ENCODE data around the gene ARID5B.
A peak's percentile ranks its signal among the peaks of the same experiment; 100 is the strongest.

ARID5B gene

DNA sequence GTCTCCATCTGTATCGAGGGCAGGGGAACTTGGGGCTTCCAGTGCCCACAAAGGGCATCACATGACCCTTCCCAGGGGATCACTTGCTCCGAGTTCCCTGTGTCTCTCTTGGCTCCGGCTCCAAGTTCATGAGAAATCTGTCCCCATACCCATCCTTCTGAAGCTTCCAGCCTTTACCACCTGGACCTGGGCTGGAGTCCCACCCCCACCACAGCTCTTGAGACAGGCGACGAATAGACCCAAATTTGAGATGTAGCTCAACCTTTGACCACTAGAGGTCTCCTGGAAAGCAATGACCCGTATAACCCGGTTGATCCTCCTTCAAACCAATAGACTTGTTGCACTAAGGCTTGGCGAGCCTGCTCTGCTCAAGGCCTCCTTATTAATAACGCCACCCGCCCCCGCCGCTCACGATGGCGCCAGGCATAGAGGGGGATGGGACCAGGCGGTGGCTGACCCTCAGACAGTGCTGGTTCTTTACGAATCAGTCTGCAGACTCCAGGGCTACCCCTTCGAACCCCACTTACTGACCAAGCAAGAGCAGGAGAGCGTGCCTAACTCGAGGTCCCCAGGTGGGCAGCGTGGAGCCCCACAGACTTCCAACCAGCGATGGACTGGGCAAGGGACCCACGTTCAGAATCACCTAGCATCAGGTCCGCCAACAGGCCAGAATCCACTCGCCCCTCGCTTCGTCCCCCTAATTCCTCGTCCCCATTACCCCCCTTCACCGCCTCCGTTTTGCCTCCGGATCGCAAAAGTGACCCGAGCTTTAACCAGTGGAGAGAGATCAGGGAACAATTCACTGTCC is 4.4 kb upstream of the ARID5B start:
- TF ChIP-seq, protein P1, sequence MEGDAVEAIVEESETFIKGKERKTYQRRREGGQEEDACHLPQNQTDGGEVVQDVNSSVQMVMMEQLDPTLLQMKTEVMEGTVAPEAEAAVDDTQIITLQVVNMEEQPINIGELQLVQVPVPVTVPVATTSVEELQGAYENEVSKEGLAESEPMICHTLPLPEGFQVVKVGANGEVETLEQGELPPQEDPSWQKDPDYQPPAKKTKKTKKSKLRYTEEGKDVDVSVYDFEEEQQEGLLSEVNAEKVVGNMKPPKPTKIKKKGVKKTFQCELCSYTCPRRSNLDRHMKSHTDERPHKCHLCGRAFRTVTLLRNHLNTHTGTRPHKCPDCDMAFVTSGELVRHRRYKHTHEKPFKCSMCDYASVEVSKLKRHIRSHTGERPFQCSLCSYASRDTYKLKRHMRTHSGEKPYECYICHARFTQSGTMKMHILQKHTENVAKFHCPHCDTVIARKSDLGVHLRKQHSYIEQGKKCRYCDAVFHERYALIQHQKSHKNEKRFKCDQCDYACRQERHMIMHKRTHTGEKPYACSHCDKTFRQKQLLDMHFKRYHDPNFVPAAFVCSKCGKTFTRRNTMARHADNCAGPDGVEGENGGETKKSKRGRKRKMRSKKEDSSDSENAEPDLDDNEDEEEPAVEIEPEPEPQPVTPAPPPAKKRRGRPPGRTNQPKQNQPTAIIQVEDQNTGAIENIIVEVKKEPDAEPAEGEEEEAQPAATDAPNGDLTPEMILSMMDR (IDR thresholded peaks at IDR 0.05; ENCODE audit: insufficient read depth, missing control alignments): peak; percentile 52
- FAIRE-seq (no peak), DNase-seq (ENCODE audit: insufficient read length, low spot score) (peak; percentile 32)

DNA sequence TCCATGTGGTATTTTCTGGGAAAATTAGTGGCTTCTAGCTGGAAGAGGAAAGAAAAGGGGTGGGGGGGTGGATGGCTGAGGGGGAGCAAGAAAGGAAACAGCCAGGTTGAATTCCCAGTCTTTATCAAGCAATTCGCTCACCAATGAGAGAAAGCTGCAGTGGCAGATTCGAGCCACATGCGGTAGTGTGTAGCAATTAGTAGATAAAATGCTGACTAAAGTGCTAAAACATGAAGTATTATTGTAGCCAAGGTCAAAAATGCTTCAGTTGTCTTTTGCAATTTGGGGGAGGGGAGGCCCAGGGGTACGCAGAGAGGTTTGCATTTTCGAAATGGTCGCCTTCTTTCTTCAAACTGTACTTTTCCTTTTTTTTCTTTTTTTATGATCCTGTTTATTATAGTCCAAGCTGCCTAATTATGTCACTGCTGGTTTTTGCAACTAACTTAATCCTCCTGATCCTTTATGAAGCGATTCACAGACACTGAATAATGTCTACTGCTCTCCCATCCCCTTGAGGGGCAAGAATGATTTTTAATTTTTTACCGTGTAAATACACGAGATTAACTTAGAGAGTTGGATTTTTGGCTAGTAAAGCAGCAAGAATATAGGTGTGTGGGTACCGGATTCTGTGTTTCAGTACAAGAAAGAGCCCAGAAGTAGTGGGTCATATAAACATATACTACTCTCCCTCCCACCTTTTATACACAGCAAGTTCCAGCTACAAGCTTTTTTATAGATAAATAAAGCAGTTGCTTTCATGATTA is 3.6 kb upstream of the ARID5B start:
- FAIRE-seq: no peak
- TF ChIP-seq, protein P1 (IDR thresholded peaks at IDR 0.05; ENCODE audit: insufficient read depth, missing control alignments): no peak
- DNase-seq (ENCODE audit: insufficient read length, low spot score): no peak

DNA sequence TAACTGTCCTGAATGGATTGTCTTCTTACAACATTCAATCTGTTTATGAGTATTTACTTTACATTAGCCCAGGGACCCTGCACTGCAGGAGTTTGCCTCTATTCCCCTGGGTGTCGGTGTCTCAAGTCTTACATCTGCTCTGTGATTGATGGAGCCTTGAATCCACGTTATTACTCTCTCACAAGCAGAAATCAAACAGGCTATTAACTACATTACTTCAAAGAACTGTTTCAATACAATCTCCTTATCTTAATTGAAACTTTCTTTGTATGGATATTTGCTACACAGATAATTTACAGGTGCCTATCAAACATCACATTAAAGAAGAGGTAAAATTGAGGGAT is 3.1 kb upstream of the ARID5B start:
- TF ChIP-seq, protein P1 (IDR thresholded peaks at IDR 0.05; ENCODE audit: insufficient read depth, missing control alignments): no peak
- FAIRE-seq: no peak
- no peak for DNase-seq (ENCODE audit: insufficient read length, low spot score)

DNA sequence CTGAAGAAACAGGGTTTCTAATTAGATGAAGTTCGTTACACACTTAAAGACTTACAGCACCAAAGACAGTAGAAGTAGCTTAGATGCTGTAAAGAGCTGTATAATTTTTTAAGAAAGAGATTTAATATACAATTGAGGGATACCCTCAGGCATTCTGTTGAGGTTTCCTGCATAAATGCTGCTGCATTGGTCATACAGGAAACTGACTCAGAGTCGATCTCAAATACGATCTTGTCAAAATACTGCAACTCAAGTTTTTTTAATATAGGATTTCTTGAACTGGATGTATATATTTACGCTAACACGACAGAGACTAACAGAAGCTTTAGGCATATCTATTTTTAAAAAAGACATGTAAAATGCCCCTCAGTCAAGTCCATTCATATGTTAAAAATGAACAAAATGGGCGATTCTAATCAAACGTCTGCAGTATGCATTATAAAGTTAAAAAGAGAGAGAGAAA is 2.4 kb upstream of the ARID5B start:
- TF ChIP-seq, protein P1 (IDR thresholded peaks at IDR 0.05; ENCODE audit: insufficient read depth, missing control alignments): no peak
- FAIRE-seq: no peak
- no peak for DNase-seq (ENCODE audit: insufficient read length, low spot score)

DNA sequence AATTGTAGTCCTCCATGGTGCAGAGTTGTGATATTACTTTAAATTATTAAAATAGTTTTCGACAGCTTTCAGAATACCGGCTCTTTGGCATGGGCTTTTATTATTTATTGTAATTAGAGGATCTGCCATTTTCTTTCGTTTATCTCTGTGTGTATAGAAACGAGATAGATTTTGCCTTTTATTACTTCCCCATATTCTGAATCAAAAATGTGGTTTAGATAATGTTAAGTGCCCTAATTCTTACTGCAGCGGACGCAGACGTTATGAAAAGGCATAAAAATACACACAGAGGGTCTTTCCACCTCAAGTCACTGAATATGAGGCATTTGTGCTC is 1.9 kb upstream of the ARID5B start:
- FAIRE-seq (no peak), DNase-seq (ENCODE audit: insufficient read length, low spot score) (no peak)
- TF ChIP-seq, protein P1 (IDR thresholded peaks at IDR 0.05; ENCODE audit: insufficient read depth, missing control alignments): no peak

DNA sequence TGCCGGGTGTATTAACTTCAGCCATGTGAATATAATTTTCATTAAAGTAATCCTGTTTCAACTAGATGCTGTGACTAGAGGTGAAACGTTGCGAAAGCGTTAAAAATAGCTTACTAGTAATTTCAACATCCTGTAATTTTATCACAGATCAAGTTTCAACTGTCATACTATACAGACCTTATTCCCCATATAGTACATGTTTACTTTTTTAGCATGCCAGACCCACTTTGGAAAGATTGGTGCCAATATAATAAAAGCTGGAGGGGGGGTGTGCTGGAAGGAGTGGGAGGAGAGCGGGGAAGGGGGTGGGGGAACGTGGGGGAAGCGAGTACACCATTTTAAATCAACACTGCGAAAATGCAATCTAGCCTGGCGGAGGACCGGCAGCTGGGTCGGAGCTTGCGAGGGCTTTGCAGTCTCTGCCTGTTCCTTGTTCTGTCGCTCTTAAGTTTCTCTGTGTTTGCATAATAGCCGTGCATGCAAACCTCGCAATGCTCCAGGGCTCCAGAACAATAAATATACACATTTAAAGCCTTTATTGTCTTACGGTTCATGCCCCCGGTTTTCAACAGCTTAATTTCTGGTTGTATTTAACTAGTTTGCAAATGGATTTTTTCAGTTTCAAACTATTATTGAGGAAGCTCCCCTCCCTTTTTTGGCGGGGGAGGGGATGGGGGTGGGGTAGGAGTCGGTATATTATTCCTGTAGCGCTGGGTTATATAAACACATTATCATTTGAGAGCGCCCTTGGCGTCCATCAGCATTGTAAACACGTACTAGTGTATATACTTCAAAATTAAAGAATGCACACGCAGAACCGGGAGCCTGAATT is 1.3 kb upstream of the ARID5B start:
- TF ChIP-seq, protein P1 (IDR thresholded peaks at IDR 0.05; ENCODE audit: insufficient read depth, missing control alignments): no peak
- FAIRE-seq (no peak), DNase-seq (ENCODE audit: insufficient read length, low spot score) (no peak)

Measured in D721Med (cell line).